Neural cell (in vitro differentiated cells): Measurements from ENCODE around the gene FOSL2. TPM values are rescaled to one million over a fixed set of nuclear protein-coding genes. Genes with fewer than 3 reads are reported as not detected.

ENCODE experiments used
- H2AFZ ChIP-seq: fragments of 200-600, 300-800 bp; sonication (generic), shearing (Covaris generic); 2 replicates; pipeline ENCODE4 v1.6.0; 2014; ENCODE audit warnings: low read depth, mild to moderate bottlenecking, antibody characterized with exemption, low read length, moderate library complexity
- H3F3A ChIP-seq: fragments of 200-600 bp; shearing (Covaris generic); 2 replicates; pipeline ENCODE4 v1.6.1; 2016; ENCODE audit warnings: mild to moderate bottlenecking, moderate library complexity, mixed read lengths, antibody characterized with exemption, low read length; ENCODE audit not compliant: insufficient read depth, poor library complexity, severe bottlenecking
- H3K27ac ChIP-seq: fragments of 200-600, 300-800 bp; sonication (generic), shearing (Covaris generic); 2 replicates; pipeline ENCODE4 v1.5.1; 2014; ENCODE audit warnings: mild to moderate bottlenecking, low read length, moderate library complexity
- H3K27me3 ChIP-seq: fragments of 300-800, 200-600 bp; sonication (generic), shearing (Covaris generic); 2 replicates; pipeline ENCODE4 v1.6.0; 2014; ENCODE audit warnings: mild to moderate bottlenecking, low read depth, low read length, moderate library complexity; ENCODE audit not compliant: insufficient read depth
- H3K36me3 ChIP-seq: fragments of 300-800, 200-600 bp; sonication (generic), shearing (Covaris generic); 2 replicates; pipeline ENCODE4 v1.5.1; 2014; ENCODE audit warnings: mild to moderate bottlenecking, antibody characterized with exemption, low read length, moderate library complexity; ENCODE audit not compliant: insufficient read depth
- H3K4me2 ChIP-seq: fragments of 300-800, 200-600 bp; sonication (generic), shearing (Covaris generic); 2 replicates; pipeline ENCODE4 v1.6.0; 2014; ENCODE audit warnings: mild to moderate bottlenecking, low read length
- H3K4me3 ChIP-seq: fragments of 300-800, 200-600 bp; sonication (generic), shearing (Covaris generic); 2 replicates; pipeline ENCODE4 v1.5.1; 2014; ENCODE audit warnings: mild to moderate bottlenecking, low read length, moderate library complexity
- H3K79me2 ChIP-seq: fragments of 200-600 bp; shearing (Covaris generic); replicated peaks from 2 replicates; pipeline ENCODE4 v1.6.0; 2014; ENCODE audit warnings: mild to moderate bottlenecking, low read length, moderate library complexity; ENCODE audit not compliant: insufficient read depth
- H3K9ac ChIP-seq: fragments of 300-800, 200-600 bp; sonication (generic), shearing (Covaris generic); 2 replicates; pipeline ENCODE4 v1.6.1; 2016; ENCODE audit warnings: mild to moderate bottlenecking, low read length, mixed read lengths
- H3K9me2 ChIP-seq: fragments of 200-600 bp; shearing (Covaris generic); 2 replicates; pipeline ENCODE4 v1.6.1; 2016; ENCODE audit warnings: mild to moderate bottlenecking, low read length, mixed read lengths; ENCODE audit not compliant: insufficient read depth
- H3K9me3 ChIP-seq: fragments of 200-600, 300-800 bp; sonication (generic), shearing (Covaris generic); 2 replicates; pipeline ENCODE4 v1.6.1; 2016; ENCODE audit warnings: mild to moderate bottlenecking, mixed run types, low read length, moderate library complexity, mixed read lengths
- H4K20me1 ChIP-seq: fragments of 200-600 bp; shearing (Covaris generic); 2 replicates; pipeline ENCODE4 v1.6.1; 2016; ENCODE audit warnings: mild to moderate bottlenecking, mixed run types; ENCODE audit not compliant: insufficient read depth
- CTCF ChIP-seq: fragments of 450-650 bp; IDR thresholded peaks from 2 replicates; pipeline ENCODE4 v1.5.1; 2014; ENCODE audit warnings: antibody characterized with exemption, mild to moderate bottlenecking, moderate library complexity; ENCODE audit not compliant: poor library complexity, severe bottlenecking
- EP300 ChIP-seq: fragments of 450-650 bp; conservative IDR thresholded peaks from 2 replicates; pipeline ENCODE4 v1.6.1; 2014; ENCODE audit warnings: antibody characterized with exemption, mild to moderate bottlenecking, moderate library complexity; ENCODE audit not compliant: poor library complexity, severe bottlenecking
- EZH2 ChIP-seq: fragments of 200-600, 300-800 bp; shearing (Covaris generic), sonication (generic); IDR thresholded peaks from 2 replicates; pipeline ENCODE4 v1.6.1; 2014; ENCODE audit warnings: antibody characterized with exemption, low read length, borderline replicate concordance, mild to moderate bottlenecking; ENCODE audit not compliant: insufficient read depth, poor library complexity, severe bottlenecking
- MXI1 ChIP-seq: fragments of 450-650 bp; conservative IDR thresholded peaks from 2 replicates; pipeline ENCODE4 v1.6.1; 2014; ENCODE audit warnings: antibody characterized with exemption, mild to moderate bottlenecking; ENCODE audit not compliant: poor library complexity, severe bottlenecking
- POLR2AphosphoS5 ChIP-seq: IDR thresholded peaks from 2 replicates; pipeline ENCODE4 v1.6.1; 2012
- RAD21 ChIP-seq: fragments of 450-650 bp; conservative IDR thresholded peaks from 2 replicates; pipeline ENCODE4 v1.6.1; 2014; ENCODE audit warnings: antibody characterized with exemption, mild to moderate bottlenecking, moderate library complexity
- REST ChIP-seq: IDR thresholded peaks from 2 replicates; pipeline ENCODE4 v1.6.1; 2012; ENCODE audit warnings: borderline replicate concordance
- SMC3 ChIP-seq: fragments of 450-650 bp; conservative IDR thresholded peaks from 2 replicates; pipeline ENCODE4 v1.6.1; 2014; ENCODE audit warnings: antibody characterized with exemption, mild to moderate bottlenecking, moderate library complexity; ENCODE audit not compliant: poor library complexity
- TAF1 ChIP-seq: IDR thresholded peaks from 2 replicates; pipeline ENCODE4 v1.6.1; 2012; ENCODE audit warnings: low read depth
- polyA plus RNA-seq: library from polyadenylated mRNA; depleted of rRNA; stranded (reverse); fragments of >200 nt; gene quantifications from 2 replicates; pipeline ENCODE4 v1.2.3, GENCODE V29; 2014

The FOSL2 gene
- polyA plus RNA-seq, 1 donor from 2014 or later = 2.8 TPM

- Histone ChIP-seq H4K20me1 (no peaks in the 10 kb centered on the region), H3F3A (no peaks in the 10 kb centered on the region), H3K9me2 (no peaks in the 10 kb centered on the region), H2AFZ (no peak overlapping the region), H3K36me3 (no peaks in the 10 kb centered on the region), H3K9ac (no peak overlapping the region), H3K27me3 (no peaks in the 10 kb centered on the region), H3K4me2 (no peak overlapping the region), H3K9me3 (no peaks in the 10 kb centered on the region), H3K27ac (no peak overlapping the region), H3K79me2 (no peaks in the 10 kb centered on the region), H3K4me3 (no peak overlapping the region)
- TF ChIP-seq RAD21 (no peak), TAF1 (no peak), EP300 (no peak), CTCF (no peak), POLR2AphosphoS5 (no peak), EZH2 (no peak), SMC3 (no peak), REST (no peak), MXI1 (no peak)
These were observed 43.9 kb downstream of the FOSL2 start for GRCh38 chr2:28436525-28437051.

- no peak overlapping the region for H3K4me3 ChIP-seq
- no peaks in the 10 kb centered on the region for H3K27me3 ChIP-seq
- H3K36me3 ChIP-seq = no peaks in the 10 kb centered on the region
- no peaks in the 10 kb centered on the region for H3K9me3 ChIP-seq
- H2AFZ ChIP-seq = no peak overlapping the region
- H3K79me2 ChIP-seq = no peaks in the 10 kb centered on the region
- no peaks in the 10 kb centered on the region for H3K9me2 ChIP-seq
- no peak overlapping the region for H3K4me2 ChIP-seq
- no peak overlapping the region for H3K9ac ChIP-seq
- no peaks in the 10 kb centered on the region for H4K20me1 ChIP-seq
- H3K27ac ChIP-seq = no peak overlapping the region
- H3F3A ChIP-seq = no peaks in the 10 kb centered on the region
- TF ChIP-seq POLR2AphosphoS5 (no peak), EP300 (no peak), MXI1 (no peak), SMC3 (no peak), EZH2 (no peak), TAF1 (no peak), REST (no peak), RAD21 (no peak), CTCF (no peak)
These were observed 44.6 kb downstream of the FOSL2 start for GRCh38 chr2:28437149-28437835.
